Neural crest cell (in vitro differentiated cells): ENCODE measurements around the gene TNKS1BP1. TPM values are rescaled to one million over a fixed set of nuclear protein-coding genes. Genes with fewer than 3 reads are reported as not detected.

ENCODE experiments used
- DNase-seq: peaks from one replicate; pipeline ENCODE4 v3.0.0; 2021; ENCODE audit warnings: low read depth, mixed read lengths, low spot score
- H3K27ac Mint-ChIP-seq: one replicate; pipeline ENCODE4 v1.8.0; 2021; ENCODE audit warnings: mild to moderate bottlenecking, mixed read lengths; ENCODE audit not compliant: unreplicated experiment
- H3K27me3 Mint-ChIP-seq: 2 replicates; pipeline ENCODE4 v1.8.0; 2021; ENCODE audit warnings: low read depth, mild to moderate bottlenecking, mixed read lengths
- H3K36me3 Mint-ChIP-seq: 2 replicates; pipeline ENCODE4 v1.8.0; 2021; ENCODE audit warnings: low read depth, mild to moderate bottlenecking, mixed read lengths
- H3K4me1 Mint-ChIP-seq: 2 replicates; pipeline ENCODE4 v1.8.0; 2021; ENCODE audit warnings: mixed read lengths
- H3K4me3 Mint-ChIP-seq: one replicate; pipeline ENCODE4 v1.8.0; 2021; ENCODE audit warnings: mild to moderate bottlenecking, mixed read lengths
- H3K9me3 Mint-ChIP-seq: 2 replicates; pipeline ENCODE4 v1.8.0; 2021; ENCODE audit warnings: mixed read lengths
- total RNA-seq: library from RNA; stranded (reverse); gene quantifications from 2 replicates; pipeline ENCODE4 v1.2.1, GENCODE V29; 2021
- TF ChIP-seq, protein P1 (sequence below): fragments of 200-600 bp; sonication (generic); conservative IDR thresholded peaks from 2 replicates; pipeline ENCODE4 v1.5.0; 2021; ENCODE audit warnings: antibody characterized with exemption, mild to moderate bottlenecking

The TNKS1BP1 gene
- total RNA-seq, 1 donor from 2014 or later = 114 TPM

DNA sequence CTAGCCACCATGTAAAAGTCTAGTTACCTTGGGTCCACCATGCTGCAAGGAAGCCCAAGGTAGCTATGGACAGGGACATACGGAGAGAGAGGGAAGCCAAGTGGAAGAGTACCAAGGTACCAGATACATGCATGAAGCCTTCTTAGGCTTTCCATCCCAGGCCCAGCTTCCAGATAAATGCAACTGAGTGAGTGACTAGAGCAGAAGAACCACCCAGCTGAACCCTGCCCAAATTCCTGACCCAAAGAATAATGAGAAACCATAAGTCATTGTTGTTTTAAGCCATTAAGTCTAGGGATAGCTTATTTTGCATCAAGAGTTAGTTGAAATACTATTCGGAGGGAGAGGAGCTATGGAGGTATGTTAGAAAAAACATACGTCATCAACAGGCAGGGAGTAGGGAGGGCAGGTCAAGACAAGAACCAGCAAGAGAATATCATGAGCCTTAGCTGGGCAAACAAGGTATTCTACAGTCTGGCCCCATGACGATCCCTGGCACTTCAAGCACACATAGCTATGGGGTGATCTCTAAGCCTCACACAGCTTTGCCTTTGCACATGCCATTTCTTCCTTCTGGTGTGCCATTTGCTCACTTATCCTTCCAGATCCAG is 51.2 kb downstream of the TNKS1BP1 start:
- no peaks in the 10 kb centered on the region for H3K36me3 Mint-ChIP-seq
- TF ChIP-seq, protein P1, sequence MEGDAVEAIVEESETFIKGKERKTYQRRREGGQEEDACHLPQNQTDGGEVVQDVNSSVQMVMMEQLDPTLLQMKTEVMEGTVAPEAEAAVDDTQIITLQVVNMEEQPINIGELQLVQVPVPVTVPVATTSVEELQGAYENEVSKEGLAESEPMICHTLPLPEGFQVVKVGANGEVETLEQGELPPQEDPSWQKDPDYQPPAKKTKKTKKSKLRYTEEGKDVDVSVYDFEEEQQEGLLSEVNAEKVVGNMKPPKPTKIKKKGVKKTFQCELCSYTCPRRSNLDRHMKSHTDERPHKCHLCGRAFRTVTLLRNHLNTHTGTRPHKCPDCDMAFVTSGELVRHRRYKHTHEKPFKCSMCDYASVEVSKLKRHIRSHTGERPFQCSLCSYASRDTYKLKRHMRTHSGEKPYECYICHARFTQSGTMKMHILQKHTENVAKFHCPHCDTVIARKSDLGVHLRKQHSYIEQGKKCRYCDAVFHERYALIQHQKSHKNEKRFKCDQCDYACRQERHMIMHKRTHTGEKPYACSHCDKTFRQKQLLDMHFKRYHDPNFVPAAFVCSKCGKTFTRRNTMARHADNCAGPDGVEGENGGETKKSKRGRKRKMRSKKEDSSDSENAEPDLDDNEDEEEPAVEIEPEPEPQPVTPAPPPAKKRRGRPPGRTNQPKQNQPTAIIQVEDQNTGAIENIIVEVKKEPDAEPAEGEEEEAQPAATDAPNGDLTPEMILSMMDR = no peak
- H3K4me1 Mint-ChIP-seq = peaks cover 8% of the 10 kb centered on the region

GRCh38 chr11:57269571-57270021 is 55.2 kb downstream of the TNKS1BP1 start:
- H3K27me3 Mint-ChIP-seq = no peaks in the 10 kb centered on the region

More for the DNA sequence above, 51.2 kb downstream of the TNKS1BP1 start:
- H3K27me3 Mint-ChIP-seq = no peaks in the 10 kb centered on the region
- H3K9me3 Mint-ChIP-seq = peaks cover 3% of the 10 kb centered on the region
- no peak overlapping the region for H3K27ac Mint-ChIP-seq
- H3K4me3 Mint-ChIP-seq = no peak overlapping the region
- DNase-seq = no peak

DNA sequence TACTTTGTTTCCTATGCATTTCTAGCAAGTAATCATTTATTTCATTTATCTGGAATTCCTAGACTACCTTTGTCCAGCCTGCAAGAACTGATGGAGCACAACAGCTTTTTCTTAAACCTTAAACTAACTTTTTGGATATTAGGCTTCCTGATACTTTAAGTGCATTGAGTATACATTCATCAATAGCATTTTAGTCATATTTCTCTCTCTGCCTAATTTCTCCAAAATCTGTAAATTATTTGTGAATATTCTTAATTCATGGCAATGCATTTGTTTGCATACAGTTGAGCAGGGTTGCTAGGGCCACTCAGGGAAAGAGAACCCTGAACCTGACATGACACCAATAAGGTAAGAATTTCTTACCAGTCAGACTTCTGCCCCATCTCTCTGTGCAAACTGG is 58.6 kb downstream of the TNKS1BP1 start:
- no peak overlapping the region for H3K27ac Mint-ChIP-seq
- H3K4me3 Mint-ChIP-seq = no peak overlapping the region
- peaks cover 8% of the 10 kb centered on the region for H3K9me3 Mint-ChIP-seq
- no peaks in the 10 kb centered on the region for H3K4me1 Mint-ChIP-seq
- TF ChIP-seq, protein P1 = no peak
- no peaks in the 10 kb centered on the region for H3K27me3 Mint-ChIP-seq
- peaks cover 2% of the 10 kb centered on the region for H3K36me3 Mint-ChIP-seq
- no peak for DNase-seq

More at GRCh38 chr11:57269571-57270021, 55.2 kb downstream of the TNKS1BP1 start:
- Mint-ChIP-seq H3K4me1 (no peaks in the 10 kb centered on the region), H3K4me3 (no peak overlapping the region), H3K27ac (no peak overlapping the region), H3K9me3 (peaks cover 11% of the 10 kb centered on the region), H3K36me3 (peaks cover 2% of the 10 kb centered on the region)
- TF ChIP-seq, protein P1 = no peak
- DNase-seq = no peak

DNA sequence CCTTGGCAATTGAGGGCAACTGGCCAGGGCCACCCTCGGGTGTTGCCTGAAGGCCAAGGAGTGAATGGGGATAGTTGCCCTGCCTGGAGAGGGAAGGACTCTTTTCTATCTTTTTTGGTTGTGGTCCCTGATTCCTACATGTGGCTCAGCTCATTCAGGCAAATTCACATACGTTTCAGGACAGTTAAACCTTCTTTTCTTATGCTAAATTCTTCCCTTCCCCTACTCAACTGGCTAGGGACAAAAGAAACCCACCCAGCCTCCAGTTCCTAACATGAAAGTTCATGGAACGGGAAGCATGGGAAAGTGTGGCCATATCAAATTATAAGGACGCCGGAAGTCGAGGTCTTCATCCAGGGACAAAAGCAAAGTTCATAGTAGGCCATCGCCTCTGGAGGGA is 61.4 kb downstream of the TNKS1BP1 start:
- no peak for DNase-seq
- H3K4me1 Mint-ChIP-seq = no peaks in the 10 kb centered on the region
- H3K27me3 Mint-ChIP-seq = no peaks in the 10 kb centered on the region
- H3K27ac Mint-ChIP-seq = no peak overlapping the region
- H3K9me3 Mint-ChIP-seq = peaks cover 10% of the 10 kb centered on the region
- TF ChIP-seq, protein P1 = no peak
- H3K4me3 Mint-ChIP-seq = no peak overlapping the region
- H3K36me3 Mint-ChIP-seq = peaks cover 2% of the 10 kb centered on the region

DNA sequence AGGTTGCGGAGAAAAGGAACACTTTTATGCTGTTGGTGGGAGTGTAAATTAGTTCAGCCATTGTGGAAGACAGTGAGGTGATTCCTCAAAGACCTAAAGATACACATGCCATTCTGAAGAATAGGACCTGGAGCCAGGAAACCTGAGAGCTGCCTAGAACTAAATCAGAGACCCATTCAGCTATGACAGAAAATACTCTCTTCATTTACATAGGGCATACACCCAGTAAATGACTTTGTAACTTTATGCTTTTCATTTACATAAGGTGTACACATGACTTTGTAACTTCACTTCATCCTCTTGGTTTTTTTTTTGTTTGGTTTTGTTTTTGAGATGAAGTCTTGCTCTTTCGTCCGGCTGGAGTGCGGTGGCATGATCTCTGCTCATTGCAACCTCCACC is 62.6 kb downstream of the TNKS1BP1 start:
- Mint-ChIP-seq H3K27ac (no peak overlapping the region), H3K36me3 (peaks cover 2% of the 10 kb centered on the region), H3K4me3 (no peak overlapping the region), H3K4me1 (no peaks in the 10 kb centered on the region), H3K27me3 (no peaks in the 10 kb centered on the region), H3K9me3 (peaks cover 7% of the 10 kb centered on the region)
- TF ChIP-seq, protein P1 = no peak
- no peak for DNase-seq
